ENCODE results near the gene ZBTB18.

Gene ZBTB18

DNA sequence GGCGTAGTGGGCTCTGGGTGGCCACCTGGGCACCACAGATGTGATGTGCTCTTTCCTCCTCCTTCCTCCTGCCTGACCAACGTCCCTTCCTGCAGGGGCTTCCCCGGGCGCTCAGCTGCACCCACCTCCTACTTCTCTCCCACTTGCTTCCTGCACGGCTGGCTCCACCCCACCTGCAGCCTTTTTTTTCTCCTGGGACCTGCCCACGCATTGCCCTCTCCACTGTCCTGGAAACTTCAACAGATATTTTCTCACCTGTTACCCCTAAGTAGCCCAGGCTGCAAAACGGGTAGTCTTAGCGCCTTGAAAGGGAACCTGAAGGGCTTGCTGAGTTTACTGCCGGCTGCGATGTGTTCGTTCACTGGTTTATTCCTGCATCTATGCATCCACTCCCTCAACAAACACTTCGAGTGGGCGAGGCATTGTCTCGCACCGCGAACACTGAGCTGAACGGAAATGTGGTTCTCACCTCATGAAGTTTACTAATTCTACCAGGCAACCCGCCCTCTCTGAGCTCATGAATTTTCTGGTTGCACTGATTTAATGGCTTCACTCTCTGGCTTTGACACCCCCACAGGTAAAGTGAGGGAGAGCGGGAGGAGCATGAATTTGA is 23.6 kb downstream of the ZBTB18 start:
- TF ChIP-seq, protein P1, sequence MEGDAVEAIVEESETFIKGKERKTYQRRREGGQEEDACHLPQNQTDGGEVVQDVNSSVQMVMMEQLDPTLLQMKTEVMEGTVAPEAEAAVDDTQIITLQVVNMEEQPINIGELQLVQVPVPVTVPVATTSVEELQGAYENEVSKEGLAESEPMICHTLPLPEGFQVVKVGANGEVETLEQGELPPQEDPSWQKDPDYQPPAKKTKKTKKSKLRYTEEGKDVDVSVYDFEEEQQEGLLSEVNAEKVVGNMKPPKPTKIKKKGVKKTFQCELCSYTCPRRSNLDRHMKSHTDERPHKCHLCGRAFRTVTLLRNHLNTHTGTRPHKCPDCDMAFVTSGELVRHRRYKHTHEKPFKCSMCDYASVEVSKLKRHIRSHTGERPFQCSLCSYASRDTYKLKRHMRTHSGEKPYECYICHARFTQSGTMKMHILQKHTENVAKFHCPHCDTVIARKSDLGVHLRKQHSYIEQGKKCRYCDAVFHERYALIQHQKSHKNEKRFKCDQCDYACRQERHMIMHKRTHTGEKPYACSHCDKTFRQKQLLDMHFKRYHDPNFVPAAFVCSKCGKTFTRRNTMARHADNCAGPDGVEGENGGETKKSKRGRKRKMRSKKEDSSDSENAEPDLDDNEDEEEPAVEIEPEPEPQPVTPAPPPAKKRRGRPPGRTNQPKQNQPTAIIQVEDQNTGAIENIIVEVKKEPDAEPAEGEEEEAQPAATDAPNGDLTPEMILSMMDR (IDR thresholded peaks at IDR 0.05; ENCODE audit: low read depth, low read length, missing control alignments): no peak
- no peak for DNase-seq (ENCODE audit: low read depth)
- no peak overlapping the region for H3K4me3 ChIP-seq (ENCODE audit: low read depth, low read length)
- in situ Hi-C loops (cut with HindIII; ENCODE audit: low sequenced_read_pairs): loop anchor here (25.0 kb wide), 1 partner anchor 163 kb away; no protein-coding TSS in a partner anchor

DNA sequence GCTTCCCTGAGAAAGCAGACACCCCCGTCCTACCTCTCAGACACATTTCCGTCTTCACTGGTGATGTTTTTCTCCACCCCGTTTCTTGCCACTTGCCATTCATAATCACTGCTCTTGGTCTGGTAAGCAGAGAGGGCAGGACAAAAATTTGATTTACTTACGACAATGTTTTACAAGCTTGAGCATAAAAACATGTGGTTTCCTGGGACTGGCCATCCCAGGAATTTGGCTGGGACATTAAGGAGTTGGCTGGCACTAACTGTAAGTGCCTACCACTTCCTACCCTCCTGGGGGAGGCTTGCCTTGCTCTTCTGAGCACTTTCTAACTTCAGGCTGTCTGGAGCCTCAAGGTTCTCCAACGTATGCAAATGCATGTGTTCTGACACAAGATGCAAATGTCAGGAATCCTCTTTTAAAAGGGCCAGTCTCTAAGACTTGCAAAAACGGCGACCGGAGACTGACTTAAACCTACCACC is 24.2 kb downstream of the ZBTB18 start:
- in situ Hi-C loops (cut with HindIII; ENCODE audit: low sequenced_read_pairs): no loop called here
- H3K4me3 ChIP-seq (ENCODE audit: low read depth, low read length): no peak overlapping the region
- TF ChIP-seq, protein P1 (IDR thresholded peaks at IDR 0.05; ENCODE audit: low read depth, low read length, missing control alignments): no peak
- no peak for DNase-seq (ENCODE audit: low read depth)

DNA sequence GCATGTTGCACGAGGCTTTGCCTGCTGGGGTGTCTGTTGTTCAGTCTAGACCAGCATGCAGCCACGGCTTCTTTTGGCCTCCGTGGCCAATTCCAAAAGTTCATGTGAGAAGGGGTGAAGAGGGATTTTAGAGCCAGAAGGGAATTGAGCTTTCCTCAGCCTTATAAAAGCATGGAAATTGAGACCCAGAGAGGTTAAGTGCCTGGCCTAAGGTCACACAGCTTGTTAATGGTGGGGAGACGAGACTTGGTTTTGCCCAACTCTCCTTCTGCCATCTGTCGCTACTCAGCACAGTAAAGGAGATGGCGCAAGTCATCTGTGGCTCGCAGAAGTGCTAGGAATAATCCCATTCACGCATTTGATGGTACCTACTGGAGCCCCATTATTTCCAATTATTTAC is 25.7 kb downstream of the ZBTB18 start:
- H3K4me3 ChIP-seq (ENCODE audit: low read depth, low read length): no peak overlapping the region
- DNase-seq (ENCODE audit: low read depth): no peak
- TF ChIP-seq, protein P1 (IDR thresholded peaks at IDR 0.05; ENCODE audit: low read depth, low read length, missing control alignments): no peak
- in situ Hi-C loops (cut with HindIII; ENCODE audit: low sequenced_read_pairs): no loop called here

DNA sequence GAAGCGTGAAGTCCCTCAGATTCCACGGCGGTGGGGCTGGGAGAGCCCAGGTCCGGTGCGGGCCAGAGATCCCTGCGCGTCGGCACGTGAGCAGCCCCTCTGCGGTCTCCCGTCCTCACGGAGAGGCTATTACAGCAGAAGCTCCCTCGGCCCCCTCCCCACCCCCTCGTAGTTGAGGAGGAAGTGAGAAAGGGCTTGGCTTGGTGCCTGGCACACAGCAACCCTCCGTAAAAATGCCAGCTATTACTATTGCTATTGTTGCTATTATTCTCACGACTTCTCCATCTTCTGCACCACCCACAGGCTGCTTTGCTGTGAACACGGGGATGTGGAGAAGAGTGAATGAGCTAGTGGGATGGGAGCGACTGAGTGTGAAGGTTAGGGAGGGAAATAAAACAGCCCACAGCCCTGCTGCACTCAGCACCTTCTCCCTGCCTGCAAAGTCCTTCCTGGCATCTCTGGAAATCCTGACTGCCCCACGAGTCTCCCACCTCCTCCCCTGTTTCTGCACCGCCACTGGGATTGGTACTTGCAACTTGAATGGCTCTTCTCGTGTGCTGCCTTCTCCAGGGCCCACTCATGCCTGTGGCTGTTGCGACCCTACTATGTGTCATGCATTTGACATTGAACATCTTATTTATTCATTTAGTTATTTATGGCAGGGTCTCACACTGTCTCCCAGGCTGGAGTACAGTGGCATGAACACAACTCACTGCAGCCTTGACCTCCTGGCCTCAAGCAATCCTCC is 26.6 kb downstream of the ZBTB18 start:
- H3K4me3 ChIP-seq (ENCODE audit: low read depth, low read length): no peak overlapping the region
- no peak for DNase-seq (ENCODE audit: low read depth)
- in situ Hi-C loops (cut with HindIII; ENCODE audit: low sequenced_read_pairs): no loop called here
- TF ChIP-seq, protein P1 (IDR thresholded peaks at IDR 0.05; ENCODE audit: low read depth, low read length, missing control alignments): no peak

DNA sequence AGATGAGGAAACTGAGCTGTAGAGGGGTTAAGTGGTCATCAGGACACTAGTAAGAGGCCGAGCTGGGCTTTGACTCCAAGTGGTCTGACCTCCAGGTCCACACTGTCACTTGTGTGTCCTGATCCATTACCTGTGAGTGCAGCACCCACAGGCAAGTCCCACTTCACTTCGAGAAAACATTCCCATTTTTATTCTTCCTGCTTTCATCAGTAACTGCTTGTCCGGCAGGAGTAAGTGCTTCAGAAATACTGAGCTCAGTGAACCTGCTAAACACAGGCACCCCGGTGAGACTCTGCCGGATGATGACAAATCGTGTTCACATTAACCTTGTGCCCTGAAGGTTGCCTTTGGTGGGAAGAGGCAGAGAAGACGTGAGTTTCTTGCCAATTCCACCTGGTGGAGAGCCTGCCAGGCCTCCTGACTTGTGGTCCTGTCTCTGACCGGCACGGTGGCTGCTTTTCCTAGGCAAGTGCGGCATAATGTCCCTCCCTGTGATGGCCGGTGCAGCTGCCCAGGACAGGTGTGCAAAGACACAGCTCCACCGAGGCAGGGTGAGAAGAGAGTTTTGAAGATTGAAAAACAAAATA is 29.4 kb downstream of the ZBTB18 start:
- in situ Hi-C loops (cut with HindIII; ENCODE audit: low sequenced_read_pairs): no loop called here
- TF ChIP-seq, protein P1 (IDR thresholded peaks at IDR 0.05; ENCODE audit: low read depth, low read length, missing control alignments): no peak

DNA sequence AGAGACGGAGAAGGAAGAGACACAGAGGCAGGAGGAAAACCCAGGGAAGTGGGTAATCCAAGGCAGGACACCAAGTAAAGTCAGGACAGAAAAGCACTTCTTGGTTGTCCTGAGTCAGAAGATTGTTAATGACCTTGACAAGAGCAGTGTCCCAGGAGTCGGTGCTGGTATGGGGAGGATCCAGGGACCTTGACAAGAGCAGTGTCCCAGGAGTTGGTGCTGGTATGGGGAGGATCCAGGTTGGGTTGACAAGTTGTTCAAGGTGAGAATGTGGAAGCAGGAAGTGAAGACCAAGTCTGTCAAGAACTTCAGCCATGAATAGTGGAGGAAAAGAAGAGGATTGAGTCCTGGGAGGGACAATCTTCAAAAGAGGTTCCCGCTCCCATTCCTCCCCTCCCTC is 31.9 kb downstream of the ZBTB18 start:
- DNase-seq (ENCODE audit: low read depth): no peak
- H3K4me3 ChIP-seq (ENCODE audit: low read depth, low read length): no peak overlapping the region
- in situ Hi-C loops (cut with HindIII; ENCODE audit: low sequenced_read_pairs): no loop called here
- TF ChIP-seq, protein P1 (IDR thresholded peaks at IDR 0.05; ENCODE audit: low read depth, low read length, missing control alignments): no peak

More for the DNA sequence above, 29.4 kb downstream of the ZBTB18 start:
- DNase-seq (ENCODE audit: low read depth): no peak
- H3K4me3 ChIP-seq (ENCODE audit: low read depth, low read length): no peak overlapping the region
